Stimulated activated CD8-positive, alpha-beta memory T cell treated with anti-CD3 and anti-CD28 coated beads, Interleukin-12 subunit alpha, Interleukin-12 subunit beta, amount 100 ng/mL, for 24 hours (primary cell): ENCODE data around the gene MARS1.

Source experiments
- DNase-seq: peaks from one replicate; pipeline ENCODE4 v3.0.0-alpha.2; 2020; ENCODE audit errors: extremely low read depth

The MARS1 gene

DNA sequence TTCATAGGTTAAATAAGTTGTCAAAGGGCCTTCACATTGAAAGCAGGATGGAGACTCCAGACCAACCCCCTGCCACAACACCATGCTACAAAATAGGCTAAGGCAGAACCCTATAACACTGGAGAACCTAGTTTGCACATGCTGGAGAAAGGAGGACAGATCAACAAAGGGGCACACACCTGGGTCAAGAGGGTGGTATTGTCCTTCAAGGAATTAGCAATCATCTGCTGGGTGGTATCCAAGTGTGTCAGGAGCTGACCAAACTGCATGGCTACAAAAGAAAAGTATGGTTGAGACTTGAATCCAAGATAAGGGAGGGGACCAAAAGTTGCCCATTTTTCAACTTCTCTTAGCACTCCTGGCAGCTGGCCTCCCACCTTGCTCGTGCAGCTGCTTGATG is 44.0 kb downstream of the MARS1 start:
- DNase-seq: no peak

DNA sequence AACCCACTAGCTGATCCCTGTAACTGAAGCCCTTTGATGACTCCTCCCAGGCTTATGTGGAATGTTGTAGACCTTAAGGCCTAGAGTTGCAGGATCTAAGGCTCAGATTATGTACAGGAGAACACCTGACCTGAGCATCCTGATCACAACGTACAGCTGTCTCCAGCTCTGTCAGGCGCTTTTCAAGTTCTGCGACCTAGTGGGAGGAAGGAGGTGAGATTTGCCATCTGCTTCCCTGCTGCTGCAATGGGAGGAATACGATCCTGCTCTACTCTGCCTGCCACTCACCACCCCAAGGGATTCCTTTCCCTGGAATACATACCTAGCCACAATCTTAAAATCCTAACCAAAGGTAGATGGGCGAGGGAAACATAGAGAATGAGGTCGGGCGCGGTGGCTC is 45.2 kb downstream of the MARS1 start:
- no peak for DNase-seq

DNA sequence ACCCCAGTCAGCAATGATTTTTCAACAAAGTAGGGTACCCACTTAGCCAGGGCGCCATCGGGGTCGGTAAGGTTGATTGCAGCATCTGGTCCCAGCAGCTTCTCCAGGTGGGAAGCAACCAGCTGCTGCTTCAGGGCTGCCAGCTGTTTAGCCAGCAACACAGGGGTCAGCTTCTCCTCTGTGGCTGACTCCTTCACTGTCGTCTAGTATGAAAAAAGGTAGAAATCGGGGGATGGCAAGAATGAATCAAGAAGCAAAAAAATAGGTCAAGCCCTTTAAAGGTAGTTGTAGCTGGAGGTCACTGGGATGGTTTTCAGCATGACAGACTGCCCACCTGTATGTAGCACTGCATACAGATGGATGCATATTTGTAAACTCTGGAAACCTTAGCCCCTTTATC is 46.4 kb downstream of the MARS1 start:
- no peak for DNase-seq

DNA sequence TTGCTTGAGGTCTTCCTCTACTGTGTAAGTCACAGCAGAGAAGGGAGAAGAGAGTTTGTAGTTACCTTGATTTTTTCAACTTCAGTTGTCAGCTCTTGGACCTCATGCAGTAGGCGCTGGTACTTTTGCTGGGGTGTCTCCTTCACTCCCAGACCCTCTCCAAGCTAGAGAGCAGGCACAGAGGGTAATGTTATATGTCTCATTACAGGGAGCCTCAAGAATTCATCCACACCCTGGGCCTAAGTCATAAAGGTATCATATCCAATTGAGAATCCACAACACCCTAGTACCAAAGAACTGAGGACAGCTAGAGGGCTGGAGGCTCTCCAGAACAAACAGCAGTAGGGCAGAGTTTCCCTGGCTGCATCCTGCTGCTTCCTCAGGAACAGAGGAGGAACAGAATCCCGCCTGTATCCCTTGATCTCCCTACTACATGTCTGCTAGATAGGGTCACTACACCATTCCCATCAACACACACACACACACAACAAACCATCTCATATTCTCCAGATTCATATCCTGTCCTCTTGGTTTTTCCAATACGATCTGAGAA is 47.2 kb downstream of the MARS1 start:
- no peak for DNase-seq

DNA sequence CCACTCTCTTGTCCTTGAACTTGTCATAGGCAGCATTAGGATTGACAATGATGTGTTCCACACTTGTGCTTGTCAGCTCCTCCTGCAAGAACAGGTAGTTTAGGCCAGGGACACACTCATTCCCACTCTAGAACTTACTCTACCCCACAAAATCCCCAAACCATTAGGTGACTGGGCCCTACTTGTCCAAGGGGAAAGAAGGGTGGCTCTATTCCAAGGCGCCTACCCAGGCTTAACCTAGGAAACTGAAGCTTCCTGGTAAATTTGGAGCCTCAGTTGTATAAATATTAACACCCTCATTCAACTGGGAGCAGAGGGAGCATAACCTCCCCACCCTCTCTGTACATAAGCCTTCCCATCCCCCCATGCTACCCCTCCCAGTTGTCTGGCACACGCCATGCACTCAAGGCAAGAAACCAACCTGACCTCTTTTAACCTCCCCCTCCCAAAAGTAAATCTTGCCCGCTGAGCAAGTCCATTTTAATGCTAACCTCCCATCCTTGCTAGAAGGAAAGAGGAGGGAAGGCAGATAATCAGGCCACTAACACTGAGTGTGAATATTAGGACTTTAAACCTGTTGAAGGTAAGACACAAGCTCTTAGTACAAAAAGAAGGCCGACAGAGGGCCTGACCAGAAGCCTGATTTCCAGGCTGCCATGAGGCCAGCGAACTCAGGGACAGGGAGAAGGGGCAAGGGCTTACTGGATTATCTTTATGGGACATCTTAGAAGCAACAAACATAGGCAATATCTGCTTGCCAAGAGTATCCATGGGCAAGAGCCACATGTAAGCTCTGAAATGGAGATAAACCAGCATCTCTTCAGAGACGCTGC is 48.1 kb downstream of the MARS1 start:
- DNase-seq: no peak

DNA sequence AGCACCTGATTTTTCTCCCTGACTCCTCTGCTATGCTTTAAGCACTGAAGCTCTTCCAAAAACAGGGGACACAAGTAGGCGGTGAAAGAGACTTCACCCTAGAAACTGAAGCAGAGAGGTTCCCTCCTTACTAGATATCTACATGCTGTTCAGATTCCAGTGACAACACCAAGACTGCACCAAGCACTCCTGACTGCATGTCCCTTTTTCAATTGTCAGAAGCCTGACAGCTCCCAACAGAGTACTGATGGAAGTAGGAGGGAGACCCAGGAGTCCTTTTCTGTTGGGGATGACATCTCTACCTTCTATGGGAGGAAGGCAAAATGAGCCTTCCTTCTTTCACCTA is 48.7 kb downstream of the MARS1 start:
- DNase-seq: no peak

DNA sequence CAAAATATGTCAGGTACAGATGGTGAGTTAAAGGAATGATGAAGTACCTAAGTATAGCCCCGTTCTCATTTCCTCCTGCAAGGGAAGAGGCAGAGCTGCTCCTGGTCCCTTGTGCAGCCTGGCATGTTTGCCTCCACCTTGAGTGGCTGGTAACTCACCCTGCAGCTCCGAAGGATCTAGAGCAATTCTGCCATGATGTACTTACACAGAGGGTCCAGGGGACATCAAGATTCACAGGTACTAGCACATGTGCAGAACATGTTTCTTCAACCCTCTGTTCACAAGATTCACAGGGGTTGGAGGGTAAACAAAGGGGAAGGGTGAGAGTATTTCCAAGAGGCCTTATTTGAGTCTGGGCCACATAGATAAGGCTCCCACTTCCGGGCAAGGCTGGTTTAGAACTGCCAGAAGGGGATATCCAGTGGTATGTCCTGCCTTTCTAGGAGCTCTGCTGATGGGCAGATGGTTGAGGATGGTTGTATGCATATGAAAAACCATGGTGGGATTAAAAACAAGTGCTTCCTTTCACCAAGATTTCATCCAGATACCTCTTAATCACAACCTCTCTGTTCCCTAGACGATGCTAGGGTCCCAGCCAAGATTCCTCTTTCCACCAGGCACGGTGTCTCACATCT is 51.4 kb downstream of the MARS1 start:
- DNase-seq: no peak

DNA sequence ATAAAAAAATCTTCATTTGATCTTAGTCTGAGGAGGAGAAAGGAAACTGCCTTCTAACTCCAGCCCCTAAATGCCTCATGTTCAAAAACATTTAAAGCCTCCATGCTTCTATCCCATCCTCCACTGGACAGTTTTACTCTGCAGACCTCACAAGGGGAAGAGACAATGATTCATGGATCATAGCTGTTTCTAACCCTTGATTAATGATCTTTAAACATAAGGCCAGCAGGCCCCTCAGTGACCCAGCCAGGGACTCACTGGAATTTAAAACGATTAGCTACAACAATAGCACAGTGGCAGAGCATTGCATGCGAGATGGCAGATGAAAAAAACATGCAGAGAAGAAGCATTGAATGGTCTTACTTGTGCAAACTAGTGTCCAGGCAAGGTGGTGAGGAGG is 53.1 kb downstream of the MARS1 start:
- no peak for DNase-seq

DNA sequence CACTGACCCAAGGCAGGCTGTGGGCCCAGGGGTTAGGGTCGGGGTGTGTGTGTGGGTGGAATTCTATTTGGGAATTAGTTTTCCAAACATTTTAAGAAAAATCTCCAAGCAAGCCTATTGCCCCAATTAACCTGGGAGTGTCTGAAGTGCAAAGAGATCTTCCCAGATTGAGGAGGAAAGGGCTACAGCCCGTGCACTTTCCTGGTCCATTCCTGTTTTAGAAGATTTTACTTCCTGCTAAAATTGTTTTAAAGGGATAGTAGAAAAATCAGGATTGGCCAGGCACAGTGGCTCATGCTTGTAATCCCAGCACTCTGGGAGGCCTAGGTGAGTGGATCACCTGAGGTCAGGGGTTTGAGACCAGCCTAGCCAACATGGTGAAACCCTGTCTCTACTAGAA is 53.8 kb downstream of the MARS1 start:
- no peak for DNase-seq

DNA sequence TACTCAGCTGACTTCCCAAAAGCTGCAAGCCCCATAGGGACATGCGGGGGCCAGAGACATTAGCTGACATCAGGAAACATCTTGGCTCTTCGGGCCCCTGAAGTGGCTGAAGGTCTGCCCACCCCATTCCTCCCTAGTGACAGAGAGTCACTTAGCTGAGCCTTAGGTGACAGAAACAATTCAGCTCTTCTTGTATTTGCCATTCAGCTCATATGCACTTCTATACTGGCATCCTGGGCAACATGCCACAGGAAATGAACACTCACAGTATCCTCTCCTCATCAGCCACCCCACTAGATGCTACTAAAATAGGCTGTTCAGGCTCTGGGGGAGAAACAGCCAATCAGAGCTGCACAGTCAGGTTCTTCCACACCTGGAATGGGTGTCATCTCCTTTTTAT is 55.7 kb downstream of the MARS1 start:
- DNase-seq: no peak

DNA sequence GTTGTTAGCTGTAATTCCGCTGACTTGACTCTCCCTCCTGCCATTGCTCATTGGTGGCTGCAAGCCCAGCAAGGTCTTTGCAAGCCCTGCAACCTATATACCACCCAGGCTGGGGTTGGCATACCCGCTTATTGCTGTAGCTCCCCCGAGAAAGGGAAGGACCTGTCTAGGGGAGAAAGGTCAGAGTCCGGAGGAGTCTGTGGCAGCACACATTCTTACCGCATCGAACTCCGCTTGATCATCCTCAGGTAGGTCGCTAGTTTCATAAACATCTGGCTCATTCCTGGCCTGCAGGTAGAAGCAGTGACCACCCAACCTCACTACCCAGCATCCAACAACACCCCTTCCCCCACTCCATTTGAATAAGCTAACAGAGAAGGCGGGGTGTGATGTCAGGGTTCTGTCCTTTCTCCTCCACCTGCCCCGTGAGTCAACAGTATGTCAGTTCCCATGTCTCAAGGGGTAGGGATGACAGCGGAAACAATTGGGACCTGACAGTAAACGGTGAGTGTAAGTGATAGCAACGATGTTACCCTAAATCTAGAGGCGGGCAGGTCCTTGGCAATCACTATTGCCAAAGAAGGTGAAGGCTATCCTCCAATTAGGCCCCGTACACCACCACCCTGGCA is 58.1 kb downstream of the MARS1 start:
- DNase-seq: no peak

DNA sequence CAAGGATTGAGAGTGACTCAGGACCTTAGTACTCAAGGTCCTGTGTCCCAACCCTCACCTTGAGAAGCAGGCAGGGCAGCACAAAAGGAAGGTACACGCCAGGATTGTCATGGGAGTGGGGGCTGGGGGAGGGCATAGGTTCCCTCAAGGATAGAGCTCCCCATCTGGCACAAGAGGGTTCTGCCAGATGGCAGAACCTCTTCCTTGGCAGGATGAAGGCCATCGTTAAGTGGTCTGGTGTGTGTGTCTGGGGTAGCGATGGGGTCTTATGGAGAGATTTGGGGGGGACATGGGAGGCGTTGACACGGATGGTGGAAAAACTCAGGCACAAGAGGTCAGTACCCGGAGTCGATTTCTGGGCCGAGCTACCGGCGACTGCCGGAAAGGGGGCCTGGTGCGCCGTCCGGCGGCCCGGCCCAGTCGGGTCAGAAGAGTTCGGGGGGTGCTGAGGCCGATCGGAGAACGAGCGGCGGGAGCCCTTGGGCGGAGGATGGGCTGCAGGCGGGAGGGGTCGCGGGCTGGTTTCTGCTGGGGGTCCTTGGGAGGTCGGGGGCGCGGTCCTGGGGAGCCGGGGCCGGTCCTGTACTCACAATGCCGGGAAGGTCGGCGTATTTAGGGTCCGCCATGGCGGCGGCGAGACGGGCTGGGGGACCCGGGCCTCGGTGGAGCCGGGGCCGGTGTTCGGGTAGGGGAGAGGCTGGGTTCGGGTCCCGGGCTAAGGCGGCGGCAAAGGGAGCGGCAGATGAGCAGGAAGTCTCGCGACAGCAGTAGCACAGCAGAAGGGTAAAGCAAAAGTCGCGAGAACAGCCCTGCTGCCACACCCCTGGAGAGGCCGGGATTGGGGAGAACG is 58.8 kb downstream of the MARS1 start, which contains the start of gene DCTN2:
DCTN2 (minus strand) TSS at position 755 of the 850 bp plus-strand sequence; CDS start at position 626, 129 bp downstream.
- DNase-seq: peak; percentile 83

DNA sequence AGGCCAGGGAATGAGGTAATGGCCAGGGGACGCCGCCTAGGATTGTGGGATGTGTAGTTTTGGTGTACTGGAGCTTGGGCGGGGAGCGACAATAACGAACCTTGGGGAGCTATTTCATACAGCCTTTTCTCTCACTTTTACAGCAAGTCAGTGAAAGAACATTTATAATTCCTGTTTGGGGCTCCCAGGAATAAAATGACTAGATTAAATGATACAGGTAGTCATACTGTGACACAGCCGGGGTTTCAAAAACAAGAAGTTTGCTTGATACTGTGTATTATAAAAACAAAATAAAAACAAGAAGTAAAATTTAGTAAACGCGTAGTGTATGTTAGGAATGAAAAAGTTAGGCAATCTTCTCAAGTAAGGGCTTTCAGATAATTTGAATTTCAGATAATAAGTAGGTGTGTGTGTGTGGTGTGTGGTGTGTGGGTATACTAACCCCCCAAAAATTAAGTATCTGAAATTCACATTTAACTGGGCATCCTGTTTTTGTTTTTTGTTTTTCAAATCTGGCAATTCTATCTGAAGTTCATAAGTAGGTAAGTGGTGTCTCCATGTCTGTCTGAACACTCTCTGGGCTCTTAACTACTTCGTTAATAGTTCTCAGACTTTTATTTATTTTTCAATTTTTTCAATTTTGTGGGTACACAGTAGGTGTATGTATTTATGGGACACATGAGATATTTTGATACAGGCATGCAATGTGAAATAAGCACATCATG is 59.6 kb downstream of the MARS1 start:
- no peak for DNase-seq

DNA sequence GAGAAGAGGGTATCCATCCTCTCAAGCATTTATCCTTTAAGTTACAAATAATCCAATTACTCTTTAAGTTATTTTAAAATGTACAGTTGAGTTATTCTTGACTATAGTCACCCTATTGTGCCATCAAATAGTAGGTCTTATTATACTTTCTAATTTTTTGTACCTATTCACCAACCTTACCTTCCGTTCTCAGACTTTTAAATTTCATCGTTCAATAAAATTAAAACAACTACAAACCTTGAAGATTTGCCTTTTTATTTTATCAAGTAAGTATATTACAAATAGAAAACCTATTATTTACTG is 60.1 kb downstream of the MARS1 start:
- DNase-seq: no peak

DNA sequence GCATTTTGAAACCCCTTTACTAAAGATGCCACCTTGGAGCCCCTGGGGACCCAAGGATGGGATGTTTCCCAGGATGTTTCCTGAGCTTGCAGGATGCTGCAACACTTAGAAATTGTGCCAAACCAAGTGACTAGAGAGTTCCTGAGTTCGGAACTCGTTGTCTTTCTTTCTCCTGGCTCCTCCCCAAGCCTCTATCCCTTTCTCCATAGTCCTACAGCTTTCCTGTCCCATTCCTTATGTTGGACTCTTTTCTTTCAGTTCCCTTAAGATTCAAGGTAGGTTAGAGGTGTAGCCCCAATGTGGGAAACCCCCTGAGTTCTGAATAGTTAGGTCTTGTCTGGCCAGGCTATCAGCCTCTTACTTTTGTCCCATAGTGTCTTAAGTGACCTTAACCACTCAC is 60.6 kb downstream of the MARS1 start:
- no peak for DNase-seq

DNA sequence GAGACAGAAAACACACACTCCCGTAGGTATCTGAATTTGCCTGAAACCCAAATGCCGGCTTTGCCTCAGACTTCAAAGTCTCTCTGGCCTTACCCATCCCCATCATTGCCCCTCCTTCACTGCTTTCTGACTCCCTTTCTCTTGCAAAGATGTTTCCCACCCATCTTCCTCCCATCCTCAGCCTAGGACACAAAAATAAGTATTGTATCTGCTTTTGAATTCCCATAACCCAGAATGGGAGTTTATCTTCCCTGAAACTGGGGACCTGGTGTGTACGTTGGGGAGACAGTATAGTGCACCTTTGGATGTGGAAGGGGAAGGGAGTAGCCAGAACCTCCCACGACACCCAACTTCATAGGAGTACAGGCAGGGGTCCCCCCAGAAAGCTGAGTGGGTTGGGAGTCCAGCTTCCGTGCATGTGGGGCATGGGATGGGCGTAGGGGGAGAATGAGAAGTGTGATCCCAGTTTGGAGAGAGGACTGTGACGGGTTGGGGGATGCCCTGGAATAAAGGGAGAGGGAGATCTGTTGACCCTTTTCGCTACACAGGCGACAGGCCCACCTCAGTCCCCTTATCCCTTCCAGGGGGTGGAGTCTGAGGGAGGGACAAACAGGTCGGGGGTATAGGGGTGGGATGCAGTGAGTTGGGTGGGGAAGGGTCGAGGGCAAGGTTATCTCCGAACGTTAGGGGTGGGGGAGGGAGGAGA is 61.5 kb downstream of the MARS1 start:
- no peak for DNase-seq

DNA sequence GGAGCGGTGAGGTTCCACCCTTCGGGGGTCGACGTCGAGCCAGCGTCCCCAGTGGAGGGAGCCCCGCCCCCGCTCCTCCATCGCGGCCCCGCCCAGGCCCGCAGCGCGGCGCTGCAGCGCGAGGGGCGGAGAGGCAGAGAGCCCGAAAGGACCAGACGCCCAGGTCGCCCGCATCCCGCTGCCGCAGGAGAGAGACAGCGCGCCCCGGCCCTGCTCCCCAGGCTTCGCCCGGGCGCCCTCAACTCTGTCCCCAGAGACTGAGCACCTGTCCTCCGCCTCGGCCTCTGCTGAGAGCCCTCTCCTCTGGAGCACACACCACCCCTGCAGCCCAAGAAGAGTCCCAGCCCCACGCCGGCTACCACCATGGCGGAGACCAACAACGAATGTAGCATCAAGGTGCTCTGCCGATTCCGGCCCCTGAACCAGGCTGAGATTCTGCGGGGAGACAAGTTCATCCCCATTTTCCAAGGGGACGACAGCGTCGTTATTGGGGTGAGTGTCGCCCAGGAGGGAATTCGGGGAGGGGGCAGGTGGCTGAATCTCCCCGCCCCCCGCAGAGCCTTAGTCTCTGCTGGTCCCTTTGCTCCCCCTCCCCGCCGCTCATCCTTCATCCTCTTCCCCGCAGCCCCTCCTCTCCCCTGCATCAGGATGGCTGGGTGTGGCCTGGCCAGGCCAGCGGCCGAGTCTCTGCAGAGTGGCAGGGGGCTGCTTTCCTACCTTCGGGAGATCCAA is 62.2 kb downstream of the MARS1 start, which contains the start of gene KIF5A:
KIF5A (plus strand) TSS at position 136 of the 732 bp plus-strand sequence; CDS start at position 364, 228 bp downstream.
- peak; percentile 35 for DNase-seq

DNA sequence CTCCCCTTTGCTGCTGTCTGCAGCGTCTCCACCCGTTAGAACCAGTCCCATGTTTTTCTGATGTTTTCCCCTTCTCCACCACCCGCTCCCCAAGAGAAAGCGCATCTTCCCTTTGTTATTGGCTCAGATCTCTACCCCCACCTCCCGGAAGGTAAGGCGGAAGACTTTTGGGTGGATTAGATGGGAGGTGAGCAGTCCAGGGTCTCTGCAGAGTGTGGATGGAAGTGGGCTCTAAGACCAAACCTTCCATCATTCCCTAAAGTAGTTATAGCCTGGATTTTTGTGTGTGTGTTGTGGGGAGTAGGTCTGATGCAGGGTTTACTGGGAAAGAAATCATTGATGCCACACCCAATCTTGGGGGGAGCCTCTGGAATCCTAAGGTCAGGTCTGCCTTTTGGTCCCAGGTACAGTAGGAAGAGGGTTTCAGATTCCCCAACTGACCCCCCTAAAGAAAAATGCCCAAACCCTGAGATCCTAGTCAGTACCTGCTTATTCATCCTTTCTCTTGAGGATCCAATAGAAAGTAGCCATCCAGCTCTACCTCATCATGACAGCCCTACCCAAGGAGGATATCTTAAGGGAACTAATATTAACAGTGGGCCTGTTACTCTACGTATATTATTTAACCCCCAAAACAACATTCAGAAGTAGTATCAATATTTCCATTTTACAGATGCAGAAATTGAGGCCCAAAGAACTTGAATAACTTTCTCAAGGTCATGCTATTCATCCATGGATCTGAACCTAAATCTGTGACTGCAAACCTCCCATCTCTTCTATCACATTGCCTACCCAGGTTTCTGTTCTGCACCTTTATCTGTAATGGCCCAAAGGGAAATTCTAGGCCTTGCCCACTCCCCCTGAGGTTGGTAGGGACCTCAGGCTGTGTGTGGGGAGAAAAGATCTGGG is 63.0 kb downstream of the MARS1 start:
- no peak for DNase-seq
